Heart left ventricle (tissue), 16 donors: ENCODE data around the gene NUDT14. TPM values are rescaled to one million over a fixed set of nuclear protein-coding genes. Genes with fewer than 3 reads are reported as not detected.

Experiments used
- ATAC-seq, 4 donors: fragments of 200-7000 bp; cut with Tn5 transposase; one replicate each; pipeline ENCODE4 v1.9.1; 2020 to 2022; ENCODE audit warnings: moderate library complexity in 4 of 4, mild to moderate bottlenecking in 3 of 4, moderate number of reproducible peaks in 1 of 4
- DNase-seq, 5 donors: peaks; one replicate each; pipeline ENCODE4 v3.0.0-alpha.2; 2020
- H3K27ac ChIP-seq, 12 donors: fragments of 200-600 bp; sonication (generic) in 4 of 12; one replicate each; pipeline versions ENCODE4 v1.5.0 to v1.8.0; 2016 to 2022; ENCODE audit warnings: mild to moderate bottlenecking in 2 of 12
- H3K27me3 ChIP-seq, 9 donors: fragments of 200-600 bp; sonication (generic) in 2 of 9; one replicate each; pipeline versions ENCODE4 v1.5.1 to v1.8.0; 2016 to 2022; ENCODE audit warnings: mild to moderate bottlenecking in 3 of 9
- H3K36me3 ChIP-seq, 9 donors: fragments of 200-600 bp; sonication (generic) in 2 of 9; one replicate each; pipeline versions ENCODE4 v1.5.0 to v1.8.0; 2018 to 2022; ENCODE audit warnings: mild to moderate bottlenecking in 2 of 9
- H3K4me1 ChIP-seq, 12 donors: fragments of 200-600 bp; sonication (generic) in 4 of 12; one replicate each; pipeline versions ENCODE4 v1.5.0 to v1.8.0; 2016 to 2022; ENCODE audit warnings: mild to moderate bottlenecking in 3 of 12
- H3K4me3 ChIP-seq, 12 donors: fragments of 200-600 bp; sonication (generic) in 4 of 12; one replicate each; pipeline versions ENCODE4 v1.5.0 to v1.8.0; 2017 to 2022; ENCODE audit warnings: mild to moderate bottlenecking in 9 of 12, moderate library complexity in 4 of 12
- H3K9me3 ChIP-seq, 12 donors: fragments of 200-600 bp; sonication (generic) in 4 of 12; one replicate each; pipeline versions ENCODE4 v1.5.0 to v1.8.0; 2016 to 2022; ENCODE audit warnings: mild to moderate bottlenecking in 1 of 12
- CTCF ChIP-seq, 12 donors: fragments of 200-600 bp; sonication (generic) in 4 of 12; IDR thresholded peaks; one replicate each; pipeline versions ENCODE4 v1.5.0 to v1.8.0; 2018 to 2022; ENCODE audit warnings: antibody characterized with exemption in 12 of 12, mild to moderate bottlenecking in 5 of 12
- POLR2A ChIP-seq, 2 donors: fragments of 450-650 bp; IDR thresholded peaks; one replicate each; pipeline ENCODE4 v1.6.1; 2017; ENCODE audit warnings: antibody characterized with exemption in 2 of 2, mild to moderate bottlenecking in 2 of 2, moderate library complexity in 2 of 2
- whole genome bisulfite sequencing, 4 donors: extraction: QIAGEN DNeasy Blood & Tissue Kit in 2 of 4; methylation state at CpG; one replicate each; pipeline versions ENCODE4 v1.1.5 to v1.1.7; 2013 to 2018; 5-methylcytosine and 5-hydroxymethylcytosine counted together
- intact Hi-C, 10 donors: fragments of 100-400 bp; cut with DNase I; formaldehyde crosslinking; loops; one replicate each; pipeline versions ENCODE4 v1.11.1 to v1.14.2; 2022
- polyA plus RNA-seq, 2 donors: library from polyadenylated mRNA; stranded (reverse); fragments of 200-250 nt; gene quantifications; one replicate each; pipeline ENCODE4 v1.2.3, GENCODE V29; 2013
- total RNA-seq, 9 donors: library from RNA; depleted of rRNA in 2 of 9; stranded (reverse); fragments of >200 nt in 2 of 9; fragmentation: NEBNext Ultra II Directional in 3 of 9; extraction: Animal tissue kit (Norgen Biotek cat#: 25700) in 3 of 9; gene quantifications; one replicate each; pipeline versions ENCODE4 v1.1.0 to v1.2.4, GENCODE V29; 2016 to 2023
- donor health status: ischemic (EF 13 %, LVEDD 7.1; RV severe dilation, severe dysfunction).
- donor health status: healthy with polysubstance abuse.
- donor health status: DM: no; HTN: yes; CAD: no.
- donor health status: DM: no; HTN: no; CAD: no.
- donor health status: ischemic (EF 25% LVEDD 6.9; RV normal size, moderate dysfunction).
- donor health status: ischemic (EF 25% LVEDD 5.7; RV mildly dilated, moderate dysfunction).
- donor health status: healthy.
- donor health status: DM: yes; HTN: yes; CAD: no.
- donor health status: ischemic (EF 35%, LVEDD 5.7; RV mildly dilated, moderate dysfunction).
- donor health status: nonischemic (EF 11% LVEDD 7.7; RV severe dilation, severe dysfunction).
- donor health status: DM: yes; HTN: yes; CAD: no.
- donor health status: PGD.
- donor health status: ischemic (EF 29% LVEDD 5.4; RV normal size, mild dysfunction).
- donor health status: nonischemic (EF 23%, LVEDD 6.1; RV moderate dilation, normal function).

Gene NUDT14
- total and polyA plus RNA-seq, 11 donors, result 14.3 to 48.9 (median 23.8) TPM

- ATAC-seq (no peak), DNase-seq (no peak)
- intact Hi-C loops, result no loop called here
- no peaks in the 10 kb centered on the region for H3K4me1 ChIP-seq
- TF ChIP-seq CTCF (IDR thresholded peaks at IDR 0.05) (no peak), POLR2A (IDR thresholded peaks at IDR 0.05) (no peak)
- no peak overlapping the region for H3K4me3 ChIP-seq
- 89 to 94% (median 92%) methylated on average over 13 to 15 of the region's 15 CpGs for WGBS, 4 donors
- H3K36me3 ChIP-seq, result peaks cover 0 to 26% (median 5%) of the 10 kb centered on the region in 9 donors
- no peak overlapping the region for H3K27ac ChIP-seq
- peaks cover 0 to 21% (median 11%) of the 10 kb centered on the region in 12 donors for H3K9me3 ChIP-seq
- no peaks in the 10 kb centered on the region for H3K27me3 ChIP-seq
These were observed 42.5 kb downstream of the NUDT14 start for GRCh38 chr14:105138551-105139111.

GRCh38 chr14:105138021-105138541, 43.0 kb downstream of the NUDT14 start:
- Histone ChIP-seq H3K9me3 (peaks cover 0 to 21% (median 11%) of the 10 kb centered on the region in 12 donors), H3K4me1 (no peaks in the 10 kb centered on the region), H3K27me3 (no peaks in the 10 kb centered on the region), H3K27ac (no peak overlapping the region), H3K36me3 (peaks cover 0 to 22% (median 5%) of the 10 kb centered on the region in 9 donors), H3K4me3 (no peak overlapping the region)
- ATAC-seq, result peak in 1 of 4 donors; percentile 11
- intact Hi-C loops, result no loop called here
- TF ChIP-seq CTCF (IDR thresholded peaks at IDR 0.05) (no peak), POLR2A (IDR thresholded peaks at IDR 0.05) (no peak)
- 82 to 87% (median 85%) methylated on average over 19 of the region's 19 CpGs for WGBS, 4 donors
- DNase-seq, result peak in 1 of 5 donors; percentile 61

- H3K4me1 ChIP-seq, result no peaks in the 10 kb centered on the region
- no peak overlapping the region for H3K4me3 ChIP-seq
- no peak overlapping the region for H3K27ac ChIP-seq
- peaks cover 0 to 21% (median 11%) of the 10 kb centered on the region in 12 donors for H3K9me3 ChIP-seq
- no peaks in the 10 kb centered on the region for H3K27me3 ChIP-seq
- DNase-seq (no peak), ATAC-seq (no peak)
- intact Hi-C loops, result no loop called here
- 80 to 89% (median 84%) methylated on average over 14 of the region's 14 CpGs for WGBS, 4 donors
- no peak for TF ChIP-seq POLR2A (IDR thresholded peaks at IDR 0.05)
- no peak for TF ChIP-seq CTCF (IDR thresholded peaks at IDR 0.05)
- peaks cover 0 to 18% (median 3%) of the 10 kb centered on the region in 9 donors for H3K36me3 ChIP-seq
These were observed 43.6 kb downstream of the NUDT14 start for GRCh38 chr14:105137481-105138020.
